ENCODE results near the gene ACTMAP. TPM values are rescaled to one million over a fixed set of nuclear protein-coding genes. Genes with fewer than 3 reads are reported as not detected.

ACTMAP gene
- total and polyA plus RNA-seq, 2 of the 13 experiments (the other 11 are each of a cell fraction or from before 2014, with no cell fraction given) = 2.2 to 7.9 TPM

GRCh38 chr19:40714441-40715299, 35.6 kb downstream of the ACTMAP start (continued):
- TF ChIP-seq GMEB1 (CRISPR knock-in tag; IDR thresholded peaks at IDR 0.05; ENCODE audit: borderline replicate concordance) = no peak; the same call in 1 of the 2 replicates
- TF ChIP-seq ZBTB4 (CRISPR knock-in tag; IDR thresholded peaks at IDR 0.05; ENCODE audit: borderline replicate concordance) = 0 out of 2 replicates have a peak, but pooled peaks have one; percentile 32
- TF ChIP-seq ZNF841 (CRISPR knock-in tag; IDR thresholded peaks at IDR 0.05; ENCODE audit: borderline replicate concordance) = no peak
- peak; percentile 42; the same call in 1 of the 2 replicates for TF ChIP-seq BORCS8-MEF2B (CRISPR knock-in tag; IDR thresholded peaks at IDR 0.05)
- TF ChIP-seq THAP8 (CRISPR knock-in tag; IDR thresholded peaks at IDR 0.05; ENCODE audit: borderline replicate concordance) = no peak
- no peak for TF ChIP-seq ZNF407 (CRISPR knock-in tag; IDR thresholded peaks at IDR 0.05; ENCODE audit: not compliant biosample characterization)
- no peak for TF ChIP-seq NCOR1 (IDR thresholded peaks at IDR 0.05; ENCODE audit: borderline replicate concordance, low read length)
- no peak for TF ChIP-seq HES4 (CRISPR knock-in tag; IDR thresholded peaks at IDR 0.05; ENCODE audit: borderline replicate concordance)
- no peak for TF ChIP-seq MAF1 (CRISPR knock-in tag; IDR thresholded peaks at IDR 0.05; ENCODE audit: borderline replicate concordance)
